Natural killer cell treated with Interleukin-12 subunit alpha and Interleukin-12 subunit beta and Interleukin-15 and Interleukin-18, amount 100 ng/mL, for 72 hours (primary cell): ENCODE measurements around the gene GABRP. TPM values are rescaled to one million over a fixed set of nuclear protein-coding genes. Genes with fewer than 3 reads are reported as not detected.
"Not testable (repeated sequence)": the region's sequence is repeated elsewhere in the genome, so short reads cannot be mapped to it uniquely, and the experiment has no call there.

Source experiments
- ATAC-seq, 2 donors: fragments of 150-1000 bp; cut with Tn5 transposase in 1 of 2; sonication (Bioruptor Pico), chemical (Tn5 transposase) in 1 of 2; 2 replicates each; pipeline ENCODE4 v1.10.0; 2021
- DNase-seq: peaks from one replicate; pipeline ENCODE4 v3.0.0; 2022; ENCODE audit warnings: low spot score
- H3K27ac Mint-ChIP-seq, 2 donors: 1 replicate in 1 of 2; 2 replicates in 1 of 2; pipeline ENCODE4 v1.8.0; 2022; ENCODE audit warnings: mixed read lengths in 2 of 2, mild to moderate bottlenecking in 1 of 2, moderate library complexity in 1 of 2
- H3K27me3 Mint-ChIP-seq, 2 donors: 1 replicate in 1 of 2; 2 replicates in 1 of 2; pipeline ENCODE4 v1.8.0; 2022; ENCODE audit warnings: mixed read lengths in 2 of 2
- H3K36me3 Mint-ChIP-seq: one replicate; pipeline ENCODE4 v1.8.0; 2022; ENCODE audit warnings: mixed read lengths
- H3K4me1 Mint-ChIP-seq, 2 donors: 1 replicate in 1 of 2; 2 replicates in 1 of 2; pipeline ENCODE4 v1.8.0; 2022; ENCODE audit warnings: low read depth in 2 of 2, mixed read lengths in 2 of 2, mild to moderate bottlenecking in 1 of 2
- H3K4me3 Mint-ChIP-seq: one replicate; pipeline ENCODE4 v1.8.0; 2022; ENCODE audit warnings: mixed read lengths
- H3K9me3 Mint-ChIP-seq: 2 replicates; pipeline ENCODE4 v1.8.0; 2022; ENCODE audit warnings: mixed read lengths
- total RNA-seq, 2 donors: library from RNA; stranded (reverse); gene quantifications; one replicate each; pipeline ENCODE4 v1.2.3, GENCODE V29; 2022

Gene GABRP
- total RNA-seq, 2 donors from 2014 or later = not detected

- Mint-ChIP-seq H3K4me3 (no peak overlapping the region), H3K27ac (no peak overlapping the region), H3K27me3 (peaks cover 8 to 19% of the 10 kb centered on the region in 2 donors), H3K4me1 (no peaks in the 10 kb centered on the region), H3K36me3 (no peaks in the 10 kb centered on the region), H3K9me3 (no peaks in the 10 kb centered on the region)
- no peak for DNase-seq
- no peak for ATAC-seq
Observed at GRCh38 chr5:170761048-170761707, 22.3 kb upstream of the GABRP start.

GRCh38 chr5:170761708-170762066, 21.8 kb upstream of the GABRP start:
- H3K27me3 Mint-ChIP-seq = peaks cover 8 to 15% of the 10 kb centered on the region in 2 donors
- no peak overlapping the region for H3K27ac Mint-ChIP-seq
- no peaks in the 10 kb centered on the region for H3K9me3 Mint-ChIP-seq
- H3K4me3 Mint-ChIP-seq = no peak overlapping the region
- no peaks in the 10 kb centered on the region for H3K4me1 Mint-ChIP-seq
- ATAC-seq = no peak
- H3K36me3 Mint-ChIP-seq = no peaks in the 10 kb centered on the region
- no peak for DNase-seq

GRCh38 chr5:170762298-170762697, 21.2 kb upstream of the GABRP start:
- H3K27ac Mint-ChIP-seq = not testable (repeated sequence)

GRCh38 chr5:170765868-170766267, 17.7 kb upstream of the GABRP start:
- H3K36me3 Mint-ChIP-seq, H3K9me3 Mint-ChIP-seq, DNase-seq, H3K27ac Mint-ChIP-seq, H3K4me1 Mint-ChIP-seq, ATAC-seq, H3K4me3 Mint-ChIP-seq: not testable (repeated sequence)
- peaks cover 11 to 13% of the 10 kb centered on the region in 2 donors for H3K27me3 Mint-ChIP-seq

More at GRCh38 chr5:170762298-170762697, 21.2 kb upstream of the GABRP start:
- ATAC-seq, H3K9me3 Mint-ChIP-seq, DNase-seq, H3K4me1 Mint-ChIP-seq, H3K36me3 Mint-ChIP-seq, H3K4me3 Mint-ChIP-seq: not testable (repeated sequence)
- peaks cover 8 to 15% of the 10 kb centered on the region in 2 donors for H3K27me3 Mint-ChIP-seq

GRCh38 chr5:170769246-170769645, 14.3 kb upstream of the GABRP start:
- Mint-ChIP-seq H3K4me1 (no peaks in the 10 kb centered on the region), H3K36me3 (no peaks in the 10 kb centered on the region), H3K9me3 (no peaks in the 10 kb centered on the region), H3K27ac (no peak overlapping the region), H3K4me3 (no peak overlapping the region), H3K27me3 (peaks cover 16 to 17% of the 10 kb centered on the region in 2 donors)
- DNase-seq = no peak
- ATAC-seq = no peak

- no peak overlapping the region for H3K4me3 Mint-ChIP-seq
- no peaks in the 10 kb centered on the region for H3K9me3 Mint-ChIP-seq
- ATAC-seq (no peak), DNase-seq (no peak)
- no peaks in the 10 kb centered on the region for H3K4me1 Mint-ChIP-seq
- H3K36me3 Mint-ChIP-seq = no peaks in the 10 kb centered on the region
- peaks cover 16 to 17% of the 10 kb centered on the region in 2 donors for H3K27me3 Mint-ChIP-seq
- H3K27ac Mint-ChIP-seq = no peak overlapping the region
Observed at GRCh38 chr5:170769898-170770416, 13.6 kb upstream of the GABRP start.

- no peak for ATAC-seq
- H3K36me3 Mint-ChIP-seq = no peaks in the 10 kb centered on the region
Observed at GRCh38 chr5:170771496-170771895, 12.0 kb upstream of the GABRP start.

GRCh38 chr5:170773024-170773985, 10.2 kb upstream of the GABRP start:
- DNase-seq (no peak), ATAC-seq (no peak)
- Mint-ChIP-seq H3K36me3 (no peaks in the 10 kb centered on the region), H3K27me3 (peaks cover 16 to 17% of the 10 kb centered on the region in 2 donors), H3K4me3 (no peak overlapping the region), H3K27ac (no peak overlapping the region), H3K9me3 (no peaks in the 10 kb centered on the region), H3K4me1 (no peaks in the 10 kb centered on the region)

More at GRCh38 chr5:170771496-170771895, 12.0 kb upstream of the GABRP start:
- no peak for DNase-seq
- H3K4me3 Mint-ChIP-seq = no peak overlapping the region
- no peak overlapping the region for H3K27ac Mint-ChIP-seq
- no peaks in the 10 kb centered on the region for H3K4me1 Mint-ChIP-seq
- H3K9me3 Mint-ChIP-seq = no peaks in the 10 kb centered on the region
- H3K27me3 Mint-ChIP-seq = peaks cover 16 to 17% of the 10 kb centered on the region in 2 donors

GRCh38 chr5:170774831-170775230, 8.7 kb upstream of the GABRP start:
- H3K36me3 Mint-ChIP-seq = no peaks in the 10 kb centered on the region
- ATAC-seq (no peak), DNase-seq (no peak)
- H3K4me1 Mint-ChIP-seq = no peaks in the 10 kb centered on the region
- H3K9me3 Mint-ChIP-seq = no peaks in the 10 kb centered on the region
- peaks cover 12% of the 10 kb centered on the region in 2 donors for H3K27me3 Mint-ChIP-seq
- no peak overlapping the region for H3K27ac Mint-ChIP-seq
- no peak overlapping the region for H3K4me3 Mint-ChIP-seq

GRCh38 chr5:170781946-170782345, 1.6 kb upstream of the GABRP start:
- DNase-seq (no peak), ATAC-seq (no peak)
- H3K27me3 Mint-ChIP-seq = peaks cover 5% of the 10 kb centered on the region in 2 donors
- H3K27ac Mint-ChIP-seq = no peak overlapping the region
- H3K4me3 Mint-ChIP-seq = no peak overlapping the region
- H3K9me3 Mint-ChIP-seq = no peaks in the 10 kb centered on the region
- H3K36me3 Mint-ChIP-seq = no peaks in the 10 kb centered on the region
- H3K4me1 Mint-ChIP-seq = no peaks in the 10 kb centered on the region

GRCh38 chr5:170782438-170782837, 1.1 kb upstream of the GABRP start:
- Mint-ChIP-seq H3K4me3 (no peak overlapping the region), H3K36me3 (no peaks in the 10 kb centered on the region), H3K27me3 (peaks cover 5% of the 10 kb centered on the region in 2 donors), H3K4me1 (no peaks in the 10 kb centered on the region), H3K9me3 (no peaks in the 10 kb centered on the region), H3K27ac (no peak overlapping the region)
- ATAC-seq = peak in 1 of 2 donors; percentile 14
- DNase-seq = no peak

- Mint-ChIP-seq H3K4me1 (no peaks in the 10 kb centered on the region), H3K27me3 (peaks cover 5 to 13% of the 10 kb centered on the region in 2 donors), H3K27ac (no peak overlapping the region), H3K36me3 (no peaks in the 10 kb centered on the region), H3K9me3 (no peaks in the 10 kb centered on the region), H3K4me3 (no peak overlapping the region)
- ATAC-seq (no peak), DNase-seq (no peak)
Observed at GRCh38 chr5:170785416-170785815, 1.9 kb downstream of the GABRP start.

- Mint-ChIP-seq H3K27ac (no peak overlapping the region), H3K4me3 (no peak overlapping the region), H3K27me3 (peaks cover 5 to 9% of the 10 kb centered on the region in 2 donors), H3K9me3 (no peaks in the 10 kb centered on the region), H3K4me1 (no peaks in the 10 kb centered on the region), H3K36me3 (no peaks in the 10 kb centered on the region)
- ATAC-seq = no peak
- DNase-seq = no peak
Observed at GRCh38 chr5:170787216-170787615, 3.7 kb downstream of the GABRP start.
